Neural cell (in vitro differentiated cells): ENCODE measurements around the gene UBA6. TPM values are rescaled to one million over a fixed set of nuclear protein-coding genes. Genes with fewer than 3 reads are reported as not detected.

Experiments
- H2AFZ ChIP-seq: fragments of 200-600, 300-800 bp; sonication (generic), shearing (Covaris generic); 2 replicates; pipeline ENCODE4 v1.6.0; 2014; ENCODE audit warnings: low read depth, mild to moderate bottlenecking, antibody characterized with exemption, low read length, moderate library complexity
- H3F3A ChIP-seq: fragments of 200-600 bp; shearing (Covaris generic); 2 replicates; pipeline ENCODE4 v1.6.1; 2016; ENCODE audit warnings: mild to moderate bottlenecking, moderate library complexity, mixed read lengths, antibody characterized with exemption, low read length; ENCODE audit not compliant: insufficient read depth, poor library complexity, severe bottlenecking
- H3K27ac ChIP-seq: fragments of 200-600, 300-800 bp; sonication (generic), shearing (Covaris generic); 2 replicates; pipeline ENCODE4 v1.5.1; 2014; ENCODE audit warnings: mild to moderate bottlenecking, low read length, moderate library complexity
- H3K27me3 ChIP-seq: fragments of 300-800, 200-600 bp; sonication (generic), shearing (Covaris generic); 2 replicates; pipeline ENCODE4 v1.6.0; 2014; ENCODE audit warnings: mild to moderate bottlenecking, low read depth, low read length, moderate library complexity; ENCODE audit not compliant: insufficient read depth
- H3K36me3 ChIP-seq: fragments of 300-800, 200-600 bp; sonication (generic), shearing (Covaris generic); 2 replicates; pipeline ENCODE4 v1.5.1; 2014; ENCODE audit warnings: mild to moderate bottlenecking, antibody characterized with exemption, low read length, moderate library complexity; ENCODE audit not compliant: insufficient read depth
- H3K4me2 ChIP-seq: fragments of 300-800, 200-600 bp; sonication (generic), shearing (Covaris generic); 2 replicates; pipeline ENCODE4 v1.6.0; 2014; ENCODE audit warnings: mild to moderate bottlenecking, low read length
- H3K4me3 ChIP-seq: fragments of 300-800, 200-600 bp; sonication (generic), shearing (Covaris generic); 2 replicates; pipeline ENCODE4 v1.5.1; 2014; ENCODE audit warnings: mild to moderate bottlenecking, low read length, moderate library complexity
- H3K79me2 ChIP-seq: fragments of 200-600 bp; shearing (Covaris generic); replicated peaks from 2 replicates; pipeline ENCODE4 v1.6.0; 2014; ENCODE audit warnings: mild to moderate bottlenecking, low read length, moderate library complexity; ENCODE audit not compliant: insufficient read depth
- H3K9ac ChIP-seq: fragments of 300-800, 200-600 bp; sonication (generic), shearing (Covaris generic); 2 replicates; pipeline ENCODE4 v1.6.1; 2016; ENCODE audit warnings: mild to moderate bottlenecking, low read length, mixed read lengths
- H3K9me2 ChIP-seq: fragments of 200-600 bp; shearing (Covaris generic); 2 replicates; pipeline ENCODE4 v1.6.1; 2016; ENCODE audit warnings: mild to moderate bottlenecking, low read length, mixed read lengths; ENCODE audit not compliant: insufficient read depth
- H3K9me3 ChIP-seq: fragments of 200-600, 300-800 bp; sonication (generic), shearing (Covaris generic); 2 replicates; pipeline ENCODE4 v1.6.1; 2016; ENCODE audit warnings: mild to moderate bottlenecking, mixed run types, low read length, moderate library complexity, mixed read lengths
- H4K20me1 ChIP-seq: fragments of 200-600 bp; shearing (Covaris generic); 2 replicates; pipeline ENCODE4 v1.6.1; 2016; ENCODE audit warnings: mild to moderate bottlenecking, mixed run types; ENCODE audit not compliant: insufficient read depth
- EP300 ChIP-seq: fragments of 450-650 bp; conservative IDR thresholded peaks from 2 replicates; pipeline ENCODE4 v1.6.1; 2014; ENCODE audit warnings: antibody characterized with exemption, mild to moderate bottlenecking, moderate library complexity; ENCODE audit not compliant: poor library complexity, severe bottlenecking
- EZH2 ChIP-seq: fragments of 200-600, 300-800 bp; shearing (Covaris generic), sonication (generic); IDR thresholded peaks from 2 replicates; pipeline ENCODE4 v1.6.1; 2014; ENCODE audit warnings: antibody characterized with exemption, low read length, borderline replicate concordance, mild to moderate bottlenecking; ENCODE audit not compliant: insufficient read depth, poor library complexity, severe bottlenecking
- MXI1 ChIP-seq: fragments of 450-650 bp; conservative IDR thresholded peaks from 2 replicates; pipeline ENCODE4 v1.6.1; 2014; ENCODE audit warnings: antibody characterized with exemption, mild to moderate bottlenecking; ENCODE audit not compliant: poor library complexity, severe bottlenecking
- POLR2AphosphoS5 ChIP-seq: IDR thresholded peaks from 2 replicates; pipeline ENCODE4 v1.6.1; 2012
- RAD21 ChIP-seq: fragments of 450-650 bp; conservative IDR thresholded peaks from 2 replicates; pipeline ENCODE4 v1.6.1; 2014; ENCODE audit warnings: antibody characterized with exemption, mild to moderate bottlenecking, moderate library complexity
- SMC3 ChIP-seq: fragments of 450-650 bp; conservative IDR thresholded peaks from 2 replicates; pipeline ENCODE4 v1.6.1; 2014; ENCODE audit warnings: antibody characterized with exemption, mild to moderate bottlenecking, moderate library complexity; ENCODE audit not compliant: poor library complexity
- TAF1 ChIP-seq: IDR thresholded peaks from 2 replicates; pipeline ENCODE4 v1.6.1; 2012; ENCODE audit warnings: low read depth
- polyA plus RNA-seq: library from polyadenylated mRNA; depleted of rRNA; stranded (reverse); fragments of >200 nt; gene quantifications from 2 replicates; pipeline ENCODE4 v1.2.3, GENCODE V29; 2014
- TF ChIP-seq, protein P1 (sequence below): fragments of 450-650 bp; IDR thresholded peaks from 2 replicates; pipeline ENCODE4 v1.5.1; 2014; ENCODE audit warnings: antibody characterized with exemption, mild to moderate bottlenecking, moderate library complexity; ENCODE audit not compliant: poor library complexity, severe bottlenecking
- TF ChIP-seq, protein P2 (sequence below): IDR thresholded peaks from 2 replicates; pipeline ENCODE4 v1.6.1; 2012; ENCODE audit warnings: borderline replicate concordance

Gene UBA6
- polyA plus RNA-seq, 1 donor from 2014 or later = 126 TPM

DNA sequence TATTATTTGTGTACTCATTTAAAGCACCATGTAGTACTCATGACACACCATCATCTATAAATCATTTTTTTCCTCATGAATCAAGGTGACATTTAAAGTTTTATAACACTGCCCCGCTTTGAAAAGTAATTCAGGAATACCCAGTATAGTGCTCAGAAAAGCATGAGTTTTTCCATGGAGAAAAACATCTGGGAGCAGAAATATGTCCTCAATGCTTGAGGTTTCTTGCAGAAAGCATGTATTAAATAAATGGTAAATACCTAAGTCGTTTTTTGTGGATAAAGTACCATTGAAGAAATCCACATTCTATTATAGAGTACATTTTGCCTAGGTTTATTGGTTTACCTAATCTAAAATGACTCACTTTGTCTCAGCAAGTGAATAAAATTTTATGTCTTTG lies 66.2 kb downstream of the UBA6 start:
- H4K20me1 ChIP-seq = no peaks in the 10 kb centered on the region
- H3K9me2 ChIP-seq = no peaks in the 10 kb centered on the region
- H3K4me3 ChIP-seq = no peak overlapping the region
- H3K27ac ChIP-seq = no peak overlapping the region
- H3K9me3 ChIP-seq = no peaks in the 10 kb centered on the region
- no peak overlapping the region for H3K4me2 ChIP-seq
- no peaks in the 10 kb centered on the region for H3F3A ChIP-seq
- peaks cover 26% of the 10 kb centered on the region for H3K36me3 ChIP-seq
- H3K9ac ChIP-seq = no peak overlapping the region
- H3K27me3 ChIP-seq = no peaks in the 10 kb centered on the region
- no peak overlapping the region for H2AFZ ChIP-seq
- TF ChIP-seq EZH2 = no peak
- no peak for TF ChIP-seq POLR2AphosphoS5
- no peak for TF ChIP-seq TAF1
- TF ChIP-seq, protein P1, sequence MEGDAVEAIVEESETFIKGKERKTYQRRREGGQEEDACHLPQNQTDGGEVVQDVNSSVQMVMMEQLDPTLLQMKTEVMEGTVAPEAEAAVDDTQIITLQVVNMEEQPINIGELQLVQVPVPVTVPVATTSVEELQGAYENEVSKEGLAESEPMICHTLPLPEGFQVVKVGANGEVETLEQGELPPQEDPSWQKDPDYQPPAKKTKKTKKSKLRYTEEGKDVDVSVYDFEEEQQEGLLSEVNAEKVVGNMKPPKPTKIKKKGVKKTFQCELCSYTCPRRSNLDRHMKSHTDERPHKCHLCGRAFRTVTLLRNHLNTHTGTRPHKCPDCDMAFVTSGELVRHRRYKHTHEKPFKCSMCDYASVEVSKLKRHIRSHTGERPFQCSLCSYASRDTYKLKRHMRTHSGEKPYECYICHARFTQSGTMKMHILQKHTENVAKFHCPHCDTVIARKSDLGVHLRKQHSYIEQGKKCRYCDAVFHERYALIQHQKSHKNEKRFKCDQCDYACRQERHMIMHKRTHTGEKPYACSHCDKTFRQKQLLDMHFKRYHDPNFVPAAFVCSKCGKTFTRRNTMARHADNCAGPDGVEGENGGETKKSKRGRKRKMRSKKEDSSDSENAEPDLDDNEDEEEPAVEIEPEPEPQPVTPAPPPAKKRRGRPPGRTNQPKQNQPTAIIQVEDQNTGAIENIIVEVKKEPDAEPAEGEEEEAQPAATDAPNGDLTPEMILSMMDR = no peak
- TF ChIP-seq EP300 = no peak
- TF ChIP-seq RAD21 = no peak
- TF ChIP-seq, protein P2, sequence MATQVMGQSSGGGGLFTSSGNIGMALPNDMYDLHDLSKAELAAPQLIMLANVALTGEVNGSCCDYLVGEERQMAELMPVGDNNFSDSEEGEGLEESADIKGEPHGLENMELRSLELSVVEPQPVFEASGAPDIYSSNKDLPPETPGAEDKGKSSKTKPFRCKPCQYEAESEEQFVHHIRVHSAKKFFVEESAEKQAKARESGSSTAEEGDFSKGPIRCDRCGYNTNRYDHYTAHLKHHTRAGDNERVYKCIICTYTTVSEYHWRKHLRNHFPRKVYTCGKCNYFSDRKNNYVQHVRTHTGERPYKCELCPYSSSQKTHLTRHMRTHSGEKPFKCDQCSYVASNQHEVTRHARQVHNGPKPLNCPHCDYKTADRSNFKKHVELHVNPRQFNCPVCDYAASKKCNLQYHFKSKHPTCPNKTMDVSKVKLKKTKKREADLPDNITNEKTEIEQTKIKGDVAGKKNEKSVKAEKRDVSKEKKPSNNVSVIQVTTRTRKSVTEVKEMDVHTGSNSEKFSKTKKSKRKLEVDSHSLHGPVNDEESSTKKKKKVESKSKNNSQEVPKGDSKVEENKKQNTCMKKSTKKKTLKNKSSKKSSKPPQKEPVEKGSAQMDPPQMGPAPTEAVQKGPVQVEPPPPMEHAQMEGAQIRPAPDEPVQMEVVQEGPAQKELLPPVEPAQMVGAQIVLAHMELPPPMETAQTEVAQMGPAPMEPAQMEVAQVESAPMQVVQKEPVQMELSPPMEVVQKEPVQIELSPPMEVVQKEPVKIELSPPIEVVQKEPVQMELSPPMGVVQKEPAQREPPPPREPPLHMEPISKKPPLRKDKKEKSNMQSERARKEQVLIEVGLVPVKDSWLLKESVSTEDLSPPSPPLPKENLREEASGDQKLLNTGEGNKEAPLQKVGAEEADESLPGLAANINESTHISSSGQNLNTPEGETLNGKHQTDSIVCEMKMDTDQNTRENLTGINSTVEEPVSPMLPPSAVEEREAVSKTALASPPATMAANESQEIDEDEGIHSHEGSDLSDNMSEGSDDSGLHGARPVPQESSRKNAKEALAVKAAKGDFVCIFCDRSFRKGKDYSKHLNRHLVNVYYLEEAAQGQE = no peak
- no peaks in the 10 kb centered on the region for H3K79me2 ChIP-seq

DNA sequence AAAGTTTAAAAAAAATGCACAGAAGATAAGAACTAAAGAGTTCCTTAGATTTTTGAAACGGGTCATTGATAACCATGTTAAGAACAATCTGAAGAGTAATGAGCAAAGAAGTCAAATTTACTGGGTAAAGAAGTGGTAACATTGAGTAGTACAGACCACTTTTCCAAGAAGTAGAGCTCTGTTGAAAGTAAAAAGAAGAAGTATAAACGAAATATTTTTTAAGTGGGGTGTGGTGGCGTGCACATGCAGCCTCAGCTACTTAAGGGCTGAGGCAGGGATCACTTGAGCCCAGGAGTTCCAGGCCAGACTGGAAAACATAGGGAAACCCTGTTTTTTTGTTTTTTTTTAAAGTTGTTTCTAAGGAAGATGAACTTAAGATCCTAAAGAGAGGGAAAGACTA lies 68.5 kb downstream of the UBA6 start:
- peaks cover 23% of the 10 kb centered on the region for H3K36me3 ChIP-seq

More for the DNA sequence above, 68.5 kb downstream of the UBA6 start:
- H2AFZ ChIP-seq = no peak overlapping the region
- H3K9me3 ChIP-seq = no peaks in the 10 kb centered on the region
- no peaks in the 10 kb centered on the region for H3F3A ChIP-seq
- no peak overlapping the region for H3K9ac ChIP-seq
- H3K79me2 ChIP-seq = no peaks in the 10 kb centered on the region
- H3K9me2 ChIP-seq = no peaks in the 10 kb centered on the region
- H3K27ac ChIP-seq = no peak overlapping the region
- TF ChIP-seq, protein P2 = no peak
- TF ChIP-seq TAF1 (no peak), SMC3 (no peak), POLR2AphosphoS5 (no peak), MXI1 (no peak), EZH2 (no peak), RAD21 (no peak), EP300 (no peak)
- TF ChIP-seq, protein P1 = no peak
- H3K4me3 ChIP-seq = no peak overlapping the region
- H3K4me2 ChIP-seq = no peak overlapping the region
- no peaks in the 10 kb centered on the region for H4K20me1 ChIP-seq
- H3K27me3 ChIP-seq = no peaks in the 10 kb centered on the region
